C1 segment of cervical spinal cord (tissue), 14 donors: Measurements from ENCODE around the gene TRPC4AP.
A peak's percentile ranks its signal among the peaks of the same experiment; 100 is the strongest.

Experiments used
- DNase-seq, 14 donors: peaks; one replicate each; lab custom pipeline; 2025; lab: John Stamatoyannopoulos, UW

TRPC4AP gene

GRCh38 chr20:34971561-34972235 lies 120.9 kb downstream of the TRPC4AP start:
- no peak for DNase-seq

- DNase-seq, result no peak
Observed at GRCh38 chr20:34970846-34971560, 121.6 kb downstream of the TRPC4AP start.

- peak in 9 of 14 donors; percentile 18 to 58 (median 32) for DNase-seq
Observed at GRCh38 chr20:34970193-34970840, 122.3 kb downstream of the TRPC4AP start.

- DNase-seq, result no peak
Observed at GRCh38 chr20:34968042-34968775, 124.4 kb downstream of the TRPC4AP start.

GRCh38 chr20:34967421-34967820 lies 125.2 kb downstream of the TRPC4AP start:
- DNase-seq, result no peak

- no peak for DNase-seq
Observed at GRCh38 chr20:34965051-34965450, 127.6 kb downstream of the TRPC4AP start.

GRCh38 chr20:34964486-34964885 lies 128.1 kb downstream of the TRPC4AP start:
- DNase-seq, result no peak

- no peak for DNase-seq
Observed at GRCh38 chr20:34956751-34957472, 135.7 kb downstream of the TRPC4AP start.

GRCh38 chr20:34956041-34956458 lies 136.6 kb downstream of the TRPC4AP start:
- no peak for DNase-seq

GRCh38 chr20:34955231-34956040 lies 137.2 kb downstream of the TRPC4AP start, which contains the start of the genes GSS and MYH7B:
Gene GSS (minus strand): TSS chr20:34955806. CDS start chr20:34951852, 3,954 bp downstream.
Gene MYH7B (plus strand): TSS chr20:34955868. CDS start chr20:34978006, 22,138 bp downstream.
- peak; percentile 88 to 98 (median 93) for DNase-seq

- DNase-seq, result peak in 2 of 14 donors; percentile 52 to 71
Observed at GRCh38 chr20:34954904-34955230, 137.7 kb downstream of the TRPC4AP start.

GRCh38 chr20:34953960-34954359 lies 138.6 kb downstream of the TRPC4AP start:
- DNase-seq, result no peak

- no peak for DNase-seq
Observed at GRCh38 chr20:34952671-34953070, 139.9 kb downstream of the TRPC4AP start.
